Measurements from ENCODE around the gene CFAP52.
A peak's percentile ranks its signal among the peaks of the same experiment; 100 is the strongest.
"Not testable (repeated sequence)": the region's sequence is repeated elsewhere in the genome, so short reads cannot be mapped to it uniquely, and the experiment has no call there.

The CFAP52 gene

GRCh38 chr17:9571201-9571600 is 5.2 kb upstream of the CFAP52 start:
- DNase-seq: no peak

- DNase-seq: peak; percentile 86
These were observed 901 bp upstream of the CFAP52 start, which contains the start of gene STX8 for GRCh38 chr17:9575381-9576101. TSS of gene STX8 (minus strand) at chr17:9575820. CDS start at chr17:9575808, 12 bp downstream.

- no peak for DNase-seq
These were observed 899 bp downstream of the CFAP52 start for GRCh38 chr17:9577373-9577709.

GRCh38 chr17:9587969-9588656 is 11.7 kb downstream of the CFAP52 start:
- no peak for DNase-seq

- no peak for DNase-seq
These were observed 17.6 kb downstream of the CFAP52 start for GRCh38 chr17:9594065-9594464.

- DNase-seq: not testable (repeated sequence)
These were observed 21.2 kb downstream of the CFAP52 start for GRCh38 chr17:9597638-9598037.

- no peak for DNase-seq
These were observed 22.2 kb downstream of the CFAP52 start for GRCh38 chr17:9598661-9599060.

- DNase-seq: not testable (repeated sequence)
These were observed 28.1 kb downstream of the CFAP52 start for GRCh38 chr17:9604583-9604982.

- DNase-seq: no peak
These were observed 30.0 kb downstream of the CFAP52 start for GRCh38 chr17:9606453-9606852.

- not testable (repeated sequence) for DNase-seq
These were observed 30.6 kb downstream of the CFAP52 start for GRCh38 chr17:9607058-9607457.

GRCh38 chr17:9611557-9611956 is 35.1 kb downstream of the CFAP52 start:
- no peak for DNase-seq

- no peak for DNase-seq
These were observed 35.6 kb downstream of the CFAP52 start for GRCh38 chr17:9612006-9612405.

- DNase-seq: no peak
These were observed 39.0 kb downstream of the CFAP52 start for GRCh38 chr17:9615486-9615885.

GRCh38 chr17:9622961-9623360 is 46.5 kb downstream of the CFAP52 start:
- no peak for DNase-seq

- DNase-seq: no peak
These were observed 52.1 kb downstream of the CFAP52 start for GRCh38 chr17:9628509-9628908.

GRCh38 chr17:9632741-9633140 is 56.3 kb downstream of the CFAP52 start:
- no peak for DNase-seq

GRCh38 chr17:9635340-9635739 is 58.9 kb downstream of the CFAP52 start:
- DNase-seq: no peak

- no peak for DNase-seq
These were observed 60.1 kb downstream of the CFAP52 start for GRCh38 chr17:9636501-9636900.

- DNase-seq: not testable (repeated sequence)
These were observed 63.9 kb downstream of the CFAP52 start for GRCh38 chr17:9640388-9640787.

GRCh38 chr17:9643611-9644010 is 67.2 kb downstream of the CFAP52 start:
- no peak for DNase-seq

- peak; percentile 17 for DNase-seq
These were observed 68.7 kb downstream of the CFAP52 start, which contains the start of gene USP43 for GRCh38 chr17:9644910-9645751. TSS of gene USP43 (plus strand) at chr17:9645517. CDS start at chr17:9645633, 116 bp downstream.

GRCh38 chr17:9645851-9646545 is 69.6 kb downstream of the CFAP52 start:
- peak; percentile 13 for DNase-seq

GRCh38 chr17:9646546-9646885 is 70.1 kb downstream of the CFAP52 start:
- no peak for DNase-seq
